ENCODE results near the gene HACL1. TPM values are rescaled to one million over a fixed set of nuclear protein-coding genes. Genes with fewer than 3 reads are reported as not detected.
"Not testable (repeated sequence)": the region's sequence is repeated elsewhere in the genome, so short reads cannot be mapped to it uniquely, and the experiment has no call there.

HACL1 gene
- total and polyA plus RNA-seq, 4 donors, result 15.6 to 29.4 (median 20.3) TPM

DNA sequence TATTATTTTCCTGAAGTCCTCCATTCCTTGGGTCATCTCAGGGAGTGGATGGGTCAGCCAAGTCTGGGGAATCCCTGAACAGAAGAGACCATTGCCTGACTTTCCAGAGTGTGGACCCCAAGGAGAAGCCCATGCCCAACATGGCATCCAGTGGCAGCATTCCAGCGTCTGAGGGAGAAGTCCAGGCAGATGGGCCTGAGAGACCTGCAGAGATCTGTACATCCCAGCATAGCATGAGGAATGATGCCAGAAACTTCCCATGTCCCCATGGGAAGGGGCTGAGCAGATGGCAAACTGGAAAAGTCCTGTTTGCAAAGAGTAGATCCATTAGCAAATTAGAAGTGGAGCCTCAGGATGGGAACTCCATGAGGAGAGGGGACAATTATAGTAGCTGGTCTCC lies 62.3 kb downstream of the HACL1 start:
- WGBS (ENCODE audit: insufficient coverage), result 100% methylated on average over 1 of the region's 1 CpG
- H3K4me3 ChIP-seq (ENCODE audit: low read depth, low read length), result no peak overlapping the region
- no peaks in the 10 kb centered on the region for H3K36me3 ChIP-seq (ENCODE audit: control insufficient read depth, insufficient read depth, low read length)
- no peaks in the 10 kb centered on the region for H3K27me3 ChIP-seq (ENCODE audit: control insufficient read depth, insufficient read depth, low read length)
- no peak for DNase-seq (ENCODE audit: low read depth in 4 of 6, low spot score in 6 of 6)
- H3K27ac ChIP-seq (ENCODE audit: low read depth, low read length), result no peak overlapping the region
- H3K9me3 ChIP-seq (ENCODE audit: control insufficient read depth, insufficient read depth, low read length), result no peaks in the 10 kb centered on the region
- no peaks in the 10 kb centered on the region for H3K4me1 ChIP-seq (ENCODE audit: control insufficient read depth, insufficient read depth, low read length)

DNA sequence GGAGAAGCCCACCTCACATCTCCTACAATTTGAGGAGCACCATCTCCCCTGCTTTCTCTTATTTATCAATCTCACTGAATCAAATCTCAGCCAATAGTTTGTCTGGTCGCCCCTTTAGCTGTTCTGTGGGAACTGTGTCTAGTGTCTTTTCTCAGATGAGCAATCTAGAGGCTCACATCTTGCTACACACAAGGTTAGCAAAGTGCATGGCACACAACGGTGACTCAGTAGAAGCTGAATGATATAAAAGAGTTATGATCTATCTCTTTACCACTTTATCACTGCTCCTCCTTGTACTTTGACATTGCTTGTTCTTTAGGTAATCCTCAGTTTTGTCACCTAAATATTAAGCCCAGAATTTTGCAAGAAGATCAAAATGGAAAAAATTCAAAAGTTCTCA lies 63.0 kb downstream of the HACL1 start:
- H3K36me3 ChIP-seq (ENCODE audit: control insufficient read depth, insufficient read depth, low read length), result no peaks in the 10 kb centered on the region
- 100% methylated on average over 1 of the region's 2 CpGs for WGBS (ENCODE audit: insufficient coverage)
- H3K27me3 ChIP-seq (ENCODE audit: control insufficient read depth, insufficient read depth, low read length), result no peaks in the 10 kb centered on the region
- no peaks in the 10 kb centered on the region for H3K4me1 ChIP-seq (ENCODE audit: control insufficient read depth, insufficient read depth, low read length)
- H3K27ac ChIP-seq (ENCODE audit: low read depth, low read length), result no peak overlapping the region
- H3K4me3 ChIP-seq (ENCODE audit: low read depth, low read length), result no peak overlapping the region
- no peaks in the 10 kb centered on the region for H3K9me3 ChIP-seq (ENCODE audit: control insufficient read depth, insufficient read depth, low read length)
- DNase-seq (ENCODE audit: low read depth in 4 of 6, low spot score in 6 of 6), result no peak

DNA sequence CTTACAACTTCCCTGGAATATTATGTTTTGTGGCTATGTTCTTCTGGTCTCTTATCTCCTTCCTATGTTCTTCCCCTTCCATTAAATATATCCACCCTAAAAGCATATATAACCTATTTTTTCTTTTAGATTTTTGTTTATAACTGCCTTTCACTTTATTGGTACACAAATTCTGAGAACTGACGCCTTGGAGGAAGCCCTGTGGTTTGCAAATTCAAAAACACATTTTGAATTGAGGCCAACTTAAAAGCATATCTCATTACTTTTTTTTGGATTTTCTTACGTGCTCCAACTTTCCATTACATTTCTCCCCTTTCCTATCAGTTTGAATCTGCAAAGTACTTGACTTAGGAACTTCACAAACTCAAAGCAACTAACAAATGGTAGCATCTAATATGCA lies 64.5 kb downstream of the HACL1 start:
- Histone ChIP-seq H3K27ac (ENCODE audit: low read depth, low read length) (no peak overlapping the region), H3K9me3 (ENCODE audit: control insufficient read depth, insufficient read depth, low read length) (no peaks in the 10 kb centered on the region), H3K36me3 (ENCODE audit: control insufficient read depth, insufficient read depth, low read length) (no peaks in the 10 kb centered on the region), H3K27me3 (ENCODE audit: control insufficient read depth, insufficient read depth, low read length) (no peaks in the 10 kb centered on the region), H3K4me1 (ENCODE audit: control insufficient read depth, insufficient read depth, low read length) (no peaks in the 10 kb centered on the region), H3K4me3 (ENCODE audit: low read depth, low read length) (no peak overlapping the region)
- DNase-seq (ENCODE audit: low read depth in 4 of 6, low spot score in 6 of 6), result no peak
- 100% methylated on average over 2 of the region's 2 CpGs for WGBS (ENCODE audit: insufficient coverage)

DNA sequence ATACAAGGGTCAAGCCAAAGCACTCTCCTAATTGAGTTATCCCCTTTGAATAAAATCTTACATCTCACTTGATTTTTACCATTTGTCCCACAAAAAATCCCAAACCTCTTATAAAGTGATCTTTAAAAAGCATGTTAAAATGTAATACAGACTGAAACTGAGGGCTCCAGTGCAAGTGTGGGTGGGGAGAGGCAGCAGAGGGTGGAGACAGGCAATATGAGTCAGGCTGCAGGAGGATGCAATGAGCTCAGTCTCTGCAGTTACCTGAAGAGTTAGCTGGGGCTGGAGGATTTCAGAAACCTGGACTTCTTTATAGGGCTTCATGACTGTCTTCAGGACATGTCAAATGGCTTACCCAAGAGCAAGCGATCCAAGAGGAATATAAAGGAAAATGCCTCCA lies 65.6 kb downstream of the HACL1 start:
- no peak overlapping the region for H3K27ac ChIP-seq (ENCODE audit: low read depth, low read length)
- WGBS (ENCODE audit: insufficient coverage), result 100% methylated on average over 1 of the region's 1 CpG
- no peaks in the 10 kb centered on the region for H3K9me3 ChIP-seq (ENCODE audit: control insufficient read depth, insufficient read depth, low read length)
- H3K27me3 ChIP-seq (ENCODE audit: control insufficient read depth, insufficient read depth, low read length), result no peaks in the 10 kb centered on the region
- no peaks in the 10 kb centered on the region for H3K4me1 ChIP-seq (ENCODE audit: control insufficient read depth, insufficient read depth, low read length)
- no peak overlapping the region for H3K4me3 ChIP-seq (ENCODE audit: low read depth, low read length)
- H3K36me3 ChIP-seq (ENCODE audit: control insufficient read depth, insufficient read depth, low read length), result no peaks in the 10 kb centered on the region
- DNase-seq (ENCODE audit: low read depth in 4 of 6, low spot score in 6 of 6), result no peak

DNA sequence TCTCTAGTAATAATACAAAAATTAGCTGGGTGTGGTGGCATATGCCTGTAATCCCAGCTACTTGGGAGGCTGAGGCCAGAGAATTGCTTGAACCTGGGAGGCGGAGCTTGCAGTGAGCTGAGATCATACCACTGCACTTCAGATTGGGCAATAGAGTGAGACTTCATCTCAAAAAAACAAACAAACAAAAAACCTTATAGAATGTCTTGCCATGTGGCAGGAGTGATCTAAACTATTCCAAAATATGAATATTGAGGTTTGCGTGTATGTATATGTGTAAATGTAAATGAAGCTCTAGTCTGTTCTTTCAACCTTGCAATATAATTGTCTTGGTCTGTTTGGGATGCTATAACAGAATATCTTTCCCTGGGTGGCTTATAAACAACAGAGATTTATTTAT lies 68.8 kb downstream of the HACL1 start:
- WGBS (ENCODE audit: insufficient coverage), result no CpG with 5 or more reads among the region's 2 CpGs
- H3K27ac ChIP-seq (ENCODE audit: low read depth, low read length); H3K4me3 ChIP-seq (ENCODE audit: low read depth, low read length); H3K4me1 ChIP-seq (ENCODE audit: control insufficient read depth, insufficient read depth, low read length); DNase-seq (ENCODE audit: low read depth in 4 of 6, low spot score in 6 of 6); H3K36me3 ChIP-seq (ENCODE audit: control insufficient read depth, insufficient read depth, low read length); H3K27me3 ChIP-seq (ENCODE audit: control insufficient read depth, insufficient read depth, low read length); H3K9me3 ChIP-seq (ENCODE audit: control insufficient read depth, insufficient read depth, low read length): not testable (repeated sequence)

DNA sequence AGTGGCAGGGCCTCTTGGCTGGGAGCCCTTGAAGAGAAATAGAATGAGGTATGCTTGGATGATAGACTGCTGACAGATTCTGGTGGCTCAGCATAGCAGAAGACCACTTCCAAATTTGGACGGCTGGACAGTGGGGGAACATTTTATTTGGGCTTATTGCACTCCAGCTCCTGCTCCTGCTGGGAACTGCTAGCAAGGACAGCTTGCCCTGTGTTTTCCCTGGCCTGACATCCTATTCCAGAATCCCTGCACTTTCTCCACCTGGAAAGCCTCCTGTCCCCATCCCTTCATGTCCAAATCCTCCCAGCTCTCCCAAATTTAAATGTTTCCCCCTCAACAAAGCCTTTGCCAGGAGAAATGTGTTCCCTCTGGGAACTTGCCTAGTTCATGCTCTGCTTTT lies 70.0 kb downstream of the HACL1 start:
- DNase-seq (ENCODE audit: low read depth in 4 of 6, low spot score in 6 of 6), result no peak
- no peaks in the 10 kb centered on the region for H3K9me3 ChIP-seq (ENCODE audit: control insufficient read depth, insufficient read depth, low read length)
- no peaks in the 10 kb centered on the region for H3K27me3 ChIP-seq (ENCODE audit: control insufficient read depth, insufficient read depth, low read length)
- H3K36me3 ChIP-seq (ENCODE audit: control insufficient read depth, insufficient read depth, low read length), result no peaks in the 10 kb centered on the region
- peaks cover 5% of the 10 kb centered on the region for H3K4me1 ChIP-seq (ENCODE audit: control insufficient read depth, insufficient read depth, low read length)
- 83% methylated on average over 1 of the region's 1 CpG for WGBS (ENCODE audit: insufficient coverage)
- no peak overlapping the region for H3K4me3 ChIP-seq (ENCODE audit: low read depth, low read length)
- H3K27ac ChIP-seq (ENCODE audit: low read depth, low read length), result no peak overlapping the region

DNA sequence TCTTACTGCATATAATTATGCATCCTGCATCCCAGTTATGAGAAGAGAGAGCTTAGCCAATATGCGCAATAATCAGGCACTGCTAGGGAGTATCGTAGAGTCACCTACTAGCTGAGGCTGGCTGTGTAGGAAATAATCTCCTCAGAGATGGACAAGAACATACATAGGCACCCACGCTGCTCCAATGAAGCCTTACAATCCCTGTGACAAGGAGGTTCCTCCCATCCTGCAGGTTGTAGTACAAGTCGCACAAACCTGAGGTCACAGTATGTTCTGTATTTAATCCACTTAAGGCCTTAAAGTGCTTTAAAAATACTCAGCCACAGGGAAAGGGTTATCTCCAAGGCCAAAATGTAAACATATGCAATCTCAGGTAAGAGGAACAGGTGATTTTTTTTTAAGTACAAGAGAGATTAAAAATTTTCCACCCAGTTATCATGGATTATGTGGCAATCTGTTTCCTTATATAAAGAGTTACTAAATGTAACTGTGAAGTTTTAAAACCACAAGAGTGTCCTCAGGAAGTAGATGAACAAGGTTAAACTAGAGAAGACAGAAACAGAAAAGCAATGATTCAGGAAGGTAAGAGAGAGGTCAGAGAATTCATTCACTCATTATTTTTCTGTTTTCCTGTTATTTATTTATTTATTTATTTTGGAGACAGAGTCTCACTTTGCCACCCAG lies 72.4 kb downstream of the HACL1 start:
- DNase-seq (ENCODE audit: low read depth in 4 of 6, low spot score in 6 of 6), result no peak
- no peak overlapping the region for H3K27ac ChIP-seq (ENCODE audit: low read depth, low read length)
- no peak overlapping the region for H3K4me3 ChIP-seq (ENCODE audit: low read depth, low read length)
- no peaks in the 10 kb centered on the region for H3K36me3 ChIP-seq (ENCODE audit: control insufficient read depth, insufficient read depth, low read length)
- no peaks in the 10 kb centered on the region for H3K9me3 ChIP-seq (ENCODE audit: control insufficient read depth, insufficient read depth, low read length)
- peaks cover 5% of the 10 kb centered on the region for H3K4me1 ChIP-seq (ENCODE audit: control insufficient read depth, insufficient read depth, low read length)
- WGBS (ENCODE audit: insufficient coverage), result 97% methylated on average over 4 of the region's 4 CpGs
- no peaks in the 10 kb centered on the region for H3K27me3 ChIP-seq (ENCODE audit: control insufficient read depth, insufficient read depth, low read length)

DNA sequence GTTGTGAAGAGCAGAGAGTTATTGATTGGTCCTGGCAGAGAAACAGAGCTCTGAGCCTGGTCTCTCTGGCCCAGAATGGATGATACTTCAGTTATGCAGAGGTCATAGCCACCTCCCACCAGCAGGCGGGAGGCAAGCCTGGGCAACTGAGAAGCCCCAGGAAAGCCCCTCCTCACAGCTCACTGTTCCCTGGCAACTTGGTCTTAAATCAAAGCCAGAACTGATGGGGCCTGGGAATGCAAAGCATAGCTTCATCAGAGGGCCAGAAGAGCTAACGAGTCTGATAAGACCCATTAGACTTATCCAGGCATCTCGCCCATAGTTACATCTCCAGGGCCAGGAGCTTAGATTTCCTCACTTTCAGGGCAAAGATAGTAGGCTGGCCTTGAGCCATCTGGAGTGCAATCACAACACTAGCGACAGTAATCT lies 74.3 kb downstream of the HACL1 start:
- H3K4me3 ChIP-seq (ENCODE audit: low read depth, low read length), result no peak overlapping the region
- 20% methylated on average over 2 of the region's 4 CpGs for WGBS (ENCODE audit: insufficient coverage)
- DNase-seq (ENCODE audit: low read depth in 4 of 6, low spot score in 6 of 6), result peak in 2 of 6 donors; percentile 55 to 62
- no peaks in the 10 kb centered on the region for H3K36me3 ChIP-seq (ENCODE audit: control insufficient read depth, insufficient read depth, low read length)
- peaks cover 5% of the 10 kb centered on the region for H3K4me1 ChIP-seq (ENCODE audit: control insufficient read depth, insufficient read depth, low read length)
- H3K9me3 ChIP-seq (ENCODE audit: control insufficient read depth, insufficient read depth, low read length), result no peaks in the 10 kb centered on the region
- no peaks in the 10 kb centered on the region for H3K27me3 ChIP-seq (ENCODE audit: control insufficient read depth, insufficient read depth, low read length)
- H3K27ac ChIP-seq (ENCODE audit: low read depth, low read length), result no peak overlapping the region

DNA sequence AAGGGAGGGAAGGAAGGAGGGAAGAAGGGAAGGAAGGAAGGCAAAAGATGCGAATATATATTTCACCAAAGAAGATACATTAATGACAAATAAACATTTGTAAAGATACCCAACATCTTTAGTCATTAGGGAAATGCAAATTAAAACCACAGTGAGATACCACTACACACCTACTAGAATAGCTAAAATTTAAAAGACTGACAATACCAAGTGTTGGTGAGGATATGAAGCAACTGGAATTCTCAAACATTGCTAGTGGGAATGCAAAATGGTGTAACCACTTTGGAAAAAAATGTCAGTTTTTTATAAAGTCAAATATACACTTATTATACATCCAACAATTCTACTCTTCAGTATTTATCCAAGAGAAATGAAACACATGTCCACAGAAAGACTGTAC lies 75.6 kb downstream of the HACL1 start:
- DNase-seq (ENCODE audit: low read depth in 4 of 6, low spot score in 6 of 6), result no peak
- H3K27me3 ChIP-seq (ENCODE audit: control insufficient read depth, insufficient read depth, low read length), result no peaks in the 10 kb centered on the region
- H3K4me3 ChIP-seq (ENCODE audit: low read depth, low read length), result no peak overlapping the region
- H3K4me1 ChIP-seq (ENCODE audit: control insufficient read depth, insufficient read depth, low read length), result peaks cover 5% of the 10 kb centered on the region
- no peak overlapping the region for H3K27ac ChIP-seq (ENCODE audit: low read depth, low read length)
- H3K9me3 ChIP-seq (ENCODE audit: control insufficient read depth, insufficient read depth, low read length), result no peaks in the 10 kb centered on the region
- H3K36me3 ChIP-seq (ENCODE audit: control insufficient read depth, insufficient read depth, low read length), result no peaks in the 10 kb centered on the region
- no CpG with 5 or more reads among the region's 1 CpG for WGBS (ENCODE audit: insufficient coverage)

DNA sequence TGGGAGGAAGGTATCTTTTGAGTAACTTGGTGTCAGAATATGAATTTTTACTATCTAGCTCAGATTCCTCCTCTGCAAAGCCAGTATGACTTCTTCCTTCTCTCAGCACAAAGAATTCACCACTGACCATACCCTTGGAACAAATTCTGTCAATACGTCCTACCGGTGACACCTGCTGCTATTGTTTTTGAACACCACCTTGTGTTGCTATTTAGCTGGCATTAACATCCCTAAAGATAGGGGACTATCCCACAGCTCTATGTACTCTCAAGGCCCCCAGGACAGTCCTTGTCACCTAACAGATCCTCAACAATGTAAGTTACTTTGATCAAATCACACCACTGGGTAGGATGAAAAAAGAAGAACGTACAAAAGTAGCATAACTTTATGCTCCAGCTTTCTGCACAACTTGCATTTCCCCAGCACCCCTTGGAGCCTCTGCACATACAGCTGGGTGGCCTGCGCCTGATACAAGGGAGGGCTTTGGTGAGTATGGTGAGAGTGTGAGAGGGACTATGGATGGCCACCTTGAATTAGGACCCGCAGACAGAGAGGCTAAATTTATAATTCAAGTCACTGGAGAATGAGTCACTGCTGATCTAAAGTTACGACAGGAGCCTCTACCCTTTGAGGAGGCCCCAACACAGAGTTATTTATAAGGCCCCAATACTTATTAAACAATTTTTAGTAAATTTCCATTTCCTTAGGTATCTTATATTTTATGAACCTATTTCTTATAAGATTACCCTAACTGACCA lies 77.5 kb downstream of the HACL1 start:
- no peak overlapping the region for H3K27ac ChIP-seq (ENCODE audit: low read depth, low read length)
- no peak for DNase-seq (ENCODE audit: low read depth in 4 of 6, low spot score in 6 of 6)

More for the DNA sequence above, 77.5 kb downstream of the HACL1 start:
- H3K36me3 ChIP-seq (ENCODE audit: control insufficient read depth, insufficient read depth, low read length), result no peaks in the 10 kb centered on the region
- H3K9me3 ChIP-seq (ENCODE audit: control insufficient read depth, insufficient read depth, low read length), result no peaks in the 10 kb centered on the region
- WGBS (ENCODE audit: insufficient coverage), result 37% methylated on average over 3 of the region's 6 CpGs
- H3K4me3 ChIP-seq (ENCODE audit: low read depth, low read length), result no peak overlapping the region
- H3K4me1 ChIP-seq (ENCODE audit: control insufficient read depth, insufficient read depth, low read length), result peaks cover 5% of the 10 kb centered on the region
- no peaks in the 10 kb centered on the region for H3K27me3 ChIP-seq (ENCODE audit: control insufficient read depth, insufficient read depth, low read length)

All from spinal cord (tissue), 10 donors.